ENCODE measurements around the gene EPB41L4B. TPM values are rescaled to one million over a fixed set of nuclear protein-coding genes. Genes with fewer than 3 reads are reported as not detected.
"Not testable (repeated sequence)": the region's sequence is repeated elsewhere in the genome, so short reads cannot be mapped to it uniquely, and the experiment has no call there.

EPB41L4B gene
- total RNA-seq, 2 donors from 2014 or later = 6.4 to 6.6 TPM

GRCh38 chr9:109289186-109289585 lies 31.7 kb downstream of the EPB41L4B start:
- Histone ChIP-seq H3K27ac (ENCODE audit: low read depth, low read length) (no peak overlapping the region), H3K36me3 (ENCODE audit: control insufficient read depth, insufficient read depth, low read length) (no peaks in the 10 kb centered on the region), H3K9ac (ENCODE audit: extremely low read depth, low read length, poor library complexity, severe bottlenecking) (no peak overlapping the region), H3K27me3 (ENCODE audit: control insufficient read depth, insufficient read depth, low read length, poor library complexity, severe bottlenecking) (no peaks in the 10 kb centered on the region), H3K4me3 (ENCODE audit: low read length) (no peak overlapping the region), H3K4me1 (ENCODE audit: control insufficient read depth, insufficient read depth, low read length) (no peaks in the 10 kb centered on the region), H3K9me3 (ENCODE audit: control insufficient read depth, low read length) (no peaks in the 10 kb centered on the region)
- H3K4me3 Mint-ChIP-seq = no peak overlapping the region
- TF ChIP-seq CTCF (conservative IDR thresholded peaks at IDR 0.05) = no peak
- no peaks in the 10 kb centered on the region for H3K9me3 Mint-ChIP-seq
- no peak overlapping the region for H3K27ac Mint-ChIP-seq
- no peaks in the 10 kb centered on the region for H3K27me3 Mint-ChIP-seq (ENCODE audit: insufficient read depth)
- 83 to 92% methylated on average over 4 to 5 of the region's 5 CpGs for WGBS, 2 experiments (ENCODE audit: insufficient coverage in 1 of 2, insufficient read length in 1 of 2)
- H3K36me3 Mint-ChIP-seq (ENCODE audit: low read depth) = no peaks in the 10 kb centered on the region
- peaks cover 6% of the 10 kb centered on the region for H3K4me1 Mint-ChIP-seq
- DNase-seq = no peak

- H3K27me3 ChIP-seq (ENCODE audit: control insufficient read depth, insufficient read depth, low read length, poor library complexity, severe bottlenecking) = no peaks in the 10 kb centered on the region
- no peaks in the 10 kb centered on the region for H3K4me1 ChIP-seq (ENCODE audit: control insufficient read depth, insufficient read depth, low read length)
- no peak overlapping the region for H3K9ac ChIP-seq (ENCODE audit: extremely low read depth, low read length, poor library complexity, severe bottlenecking)
- H3K9me3 Mint-ChIP-seq = no peaks in the 10 kb centered on the region
- no peak for TF ChIP-seq CTCF (conservative IDR thresholded peaks at IDR 0.05)
- H3K27me3 Mint-ChIP-seq (ENCODE audit: insufficient read depth) = no peaks in the 10 kb centered on the region
- H3K4me1 Mint-ChIP-seq = peaks cover 6% of the 10 kb centered on the region
- H3K4me3 ChIP-seq (ENCODE audit: low read length) = no peak overlapping the region
- no peaks in the 10 kb centered on the region for H3K36me3 Mint-ChIP-seq (ENCODE audit: low read depth)
- no peak overlapping the region for H3K4me3 Mint-ChIP-seq
- H3K36me3 ChIP-seq (ENCODE audit: control insufficient read depth, insufficient read depth, low read length) = no peaks in the 10 kb centered on the region
- DNase-seq = no peak
- no peaks in the 10 kb centered on the region for H3K9me3 ChIP-seq (ENCODE audit: control insufficient read depth, low read length)
- H3K27ac ChIP-seq (ENCODE audit: low read depth, low read length) = no peak overlapping the region
- H3K27ac Mint-ChIP-seq = no peak overlapping the region
Measured at GRCh38 chr9:109286981-109287380, 33.9 kb downstream of the EPB41L4B start.

GRCh38 chr9:109286571-109286977 lies 34.3 kb downstream of the EPB41L4B start:
- Histone ChIP-seq H3K4me1 (ENCODE audit: control insufficient read depth, insufficient read depth, low read length) (no peaks in the 10 kb centered on the region), H3K9me3 (ENCODE audit: control insufficient read depth, low read length) (no peaks in the 10 kb centered on the region), H3K9ac (ENCODE audit: extremely low read depth, low read length, poor library complexity, severe bottlenecking) (no peak overlapping the region), H3K27ac (ENCODE audit: low read depth, low read length) (no peak overlapping the region), H3K27me3 (ENCODE audit: control insufficient read depth, insufficient read depth, low read length, poor library complexity, severe bottlenecking) (no peaks in the 10 kb centered on the region), H3K4me3 (ENCODE audit: low read length) (no peak overlapping the region), H3K36me3 (ENCODE audit: control insufficient read depth, insufficient read depth, low read length) (no peaks in the 10 kb centered on the region)
- DNase-seq = no peak
- TF ChIP-seq CTCF (conservative IDR thresholded peaks at IDR 0.05) = no peak
- Mint-ChIP-seq H3K4me1 (peaks cover 6% of the 10 kb centered on the region), H3K4me3 (no peak overlapping the region), H3K27ac (no peak overlapping the region), H3K36me3 (ENCODE audit: low read depth) (no peaks in the 10 kb centered on the region), H3K27me3 (ENCODE audit: insufficient read depth) (no peaks in the 10 kb centered on the region), H3K9me3 (no peaks in the 10 kb centered on the region)
- 85 to 100% methylated on average over 4 of the region's 4 CpGs for WGBS, 2 experiments (ENCODE audit: insufficient coverage in 1 of 2, insufficient read length in 1 of 2)

- DNase-seq; H3K36me3 ChIP-seq (ENCODE audit: control insufficient read depth, insufficient read depth, low read length); H3K4me1 Mint-ChIP-seq; H3K27me3 Mint-ChIP-seq (ENCODE audit: insufficient read depth); H3K4me3 ChIP-seq (ENCODE audit: low read length); H3K36me3 Mint-ChIP-seq (ENCODE audit: low read depth); H3K9me3 Mint-ChIP-seq; H3K9ac ChIP-seq (ENCODE audit: extremely low read depth, low read length, poor library complexity, severe bottlenecking); H3K27me3 ChIP-seq (ENCODE audit: control insufficient read depth, insufficient read depth, low read length, poor library complexity, severe bottlenecking); H3K4me1 ChIP-seq (ENCODE audit: control insufficient read depth, insufficient read depth, low read length); H3K4me3 Mint-ChIP-seq; H3K27ac Mint-ChIP-seq; H3K9me3 ChIP-seq (ENCODE audit: control insufficient read depth, low read length); H3K27ac ChIP-seq (ENCODE audit: low read depth, low read length): not testable (repeated sequence)
- 80 to 100% methylated on average over 1 of the region's 2 CpGs for WGBS, 2 experiments (ENCODE audit: insufficient coverage in 1 of 2, insufficient read length in 1 of 2)
Measured at GRCh38 chr9:109283672-109284071, 37.2 kb downstream of the EPB41L4B start.
